DOHH2 (cell line): ENCODE measurements around the gene RCOR2.

Experiments used
- H3F3A ChIP-seq: fragments of 200-600 bp; sonication (generic), shearing (Covaris generic); 2 replicates; pipeline ENCODE4 v1.6.0; 2016; ENCODE audit warnings: antibody characterized with exemption, mild to moderate bottlenecking; ENCODE audit not compliant: control insufficient read depth, insufficient read depth
- H3K27ac ChIP-seq: fragments of 200-600 bp; sonication (generic); 2 replicates; pipeline ENCODE4 v1.5.1; 2014; ENCODE audit warnings: low read depth, mild to moderate bottlenecking, low read length, moderate library complexity
- H3K27me3 ChIP-seq: fragments of 200-600 bp; sonication (generic); 2 replicates; pipeline ENCODE4 v1.6.1; 2014; ENCODE audit warnings: mild to moderate bottlenecking, low read length, mixed read lengths; ENCODE audit not compliant: control insufficient read depth
- H3K36me3 ChIP-seq: fragments of 200-600 bp; sonication (generic); 2 replicates; pipeline ENCODE4 v1.6.1; 2014; ENCODE audit warnings: mild to moderate bottlenecking, low read length, moderate library complexity, mixed read lengths; ENCODE audit not compliant: control insufficient read depth
- H3K4me1 ChIP-seq: fragments of 200-600 bp; sonication (generic); 2 replicates; pipeline ENCODE4 v1.6.1; 2014; ENCODE audit warnings: mild to moderate bottlenecking, low read length, mixed read lengths; ENCODE audit not compliant: control insufficient read depth
- H3K4me2 ChIP-seq: fragments of 200-600 bp; sonication (generic); 2 replicates; pipeline ENCODE4 v1.6.0; 2014; ENCODE audit warnings: mild to moderate bottlenecking, low read length, moderate library complexity
- H3K4me3 ChIP-seq: fragments of 200-600 bp; sonication (generic); 2 replicates; pipeline ENCODE4 v1.5.1; 2014; ENCODE audit warnings: mild to moderate bottlenecking, low read length, mixed read lengths
- H3K79me2 ChIP-seq: fragments of 200-600 bp; sonication (generic); 2 replicates; pipeline ENCODE4 v1.6.1; 2014; ENCODE audit warnings: mild to moderate bottlenecking, low read length, mixed read lengths; ENCODE audit not compliant: control insufficient read depth
- H3K9me2 ChIP-seq: fragments of 200-600 bp; sonication (generic); replicated peaks from 2 replicates; pipeline ENCODE4 v1.6.1; 2014; ENCODE audit warnings: mild to moderate bottlenecking, low read length, mixed read lengths; ENCODE audit not compliant: control insufficient read depth
- H3K9me3 ChIP-seq: fragments of 200-600 bp; sonication (generic); 2 replicates; pipeline ENCODE4 v1.6.1; 2014; ENCODE audit warnings: antibody characterized with exemption, low read length, mixed read lengths; ENCODE audit not compliant: control insufficient read depth, insufficient read depth
- H4K20me1 ChIP-seq: fragments of 200-600 bp; sonication (generic); 2 replicates; pipeline ENCODE4 v1.6.0; 2014; ENCODE audit warnings: low read depth, mild to moderate bottlenecking, antibody characterized with exemption, low read length, moderate library complexity; ENCODE audit not compliant: control insufficient read depth, insufficient read depth
- EZH2phosphoT487 ChIP-seq: fragments of 200-600 bp; sonication (generic); IDR thresholded peaks from 2 replicates; pipeline ENCODE4 v1.6.1; 2017; ENCODE audit warnings: borderline replicate concordance, mild to moderate bottlenecking, antibody characterized with exemption, low read length, moderate library complexity, mixed read lengths
- TF ChIP-seq, protein P1 (sequence below): fragments of 200-600 bp; sonication (generic); IDR thresholded peaks from one replicate; pipeline ENCODE4 v1.5.1; 2014; ENCODE audit warnings: antibody characterized with exemption, mild to moderate bottlenecking, low read depth, low read length; ENCODE audit not compliant: poor library complexity, severe bottlenecking

The RCOR2 gene

DNA sequence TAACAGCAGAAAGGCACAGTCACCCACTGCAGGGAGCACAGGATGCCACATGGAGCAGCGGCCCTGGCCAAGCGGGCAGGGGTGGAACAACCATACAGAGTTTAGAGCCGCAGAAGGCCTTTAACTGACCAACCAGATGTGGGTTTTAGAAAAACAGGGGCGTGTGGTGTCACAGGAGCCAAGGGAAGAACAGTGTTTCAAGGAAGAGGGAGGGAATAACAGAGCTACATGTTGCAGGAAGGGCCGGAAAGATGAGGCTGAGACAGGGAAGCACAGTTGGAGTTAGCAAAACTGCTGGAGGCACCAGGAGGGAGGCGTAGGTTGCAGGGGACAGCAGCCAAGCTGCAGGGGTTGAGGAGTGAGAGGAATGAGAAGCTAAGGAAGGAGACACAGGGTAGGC, 14.1 kb upstream of the RCOR2 start:
- Histone ChIP-seq H3F3A (no peaks in the 10 kb centered on the region), H3K79me2 (no peaks in the 10 kb centered on the region), H3K4me2 (no peak overlapping the region), H4K20me1 (no peaks in the 10 kb centered on the region), H3K4me3 (no peak overlapping the region), H3K27me3 (peaks cover 8% of the 10 kb centered on the region; the same call in 1 of the 2 replicates), H3K4me1 (no peaks in the 10 kb centered on the region; the same call in 1 of the 2 replicates), H3K9me3 (no peaks in the 10 kb centered on the region), H3K27ac (no peak overlapping the region), H3K9me2 (no peaks in the 10 kb centered on the region), H3K36me3 (no peaks in the 10 kb centered on the region)
- TF ChIP-seq, protein P1, sequence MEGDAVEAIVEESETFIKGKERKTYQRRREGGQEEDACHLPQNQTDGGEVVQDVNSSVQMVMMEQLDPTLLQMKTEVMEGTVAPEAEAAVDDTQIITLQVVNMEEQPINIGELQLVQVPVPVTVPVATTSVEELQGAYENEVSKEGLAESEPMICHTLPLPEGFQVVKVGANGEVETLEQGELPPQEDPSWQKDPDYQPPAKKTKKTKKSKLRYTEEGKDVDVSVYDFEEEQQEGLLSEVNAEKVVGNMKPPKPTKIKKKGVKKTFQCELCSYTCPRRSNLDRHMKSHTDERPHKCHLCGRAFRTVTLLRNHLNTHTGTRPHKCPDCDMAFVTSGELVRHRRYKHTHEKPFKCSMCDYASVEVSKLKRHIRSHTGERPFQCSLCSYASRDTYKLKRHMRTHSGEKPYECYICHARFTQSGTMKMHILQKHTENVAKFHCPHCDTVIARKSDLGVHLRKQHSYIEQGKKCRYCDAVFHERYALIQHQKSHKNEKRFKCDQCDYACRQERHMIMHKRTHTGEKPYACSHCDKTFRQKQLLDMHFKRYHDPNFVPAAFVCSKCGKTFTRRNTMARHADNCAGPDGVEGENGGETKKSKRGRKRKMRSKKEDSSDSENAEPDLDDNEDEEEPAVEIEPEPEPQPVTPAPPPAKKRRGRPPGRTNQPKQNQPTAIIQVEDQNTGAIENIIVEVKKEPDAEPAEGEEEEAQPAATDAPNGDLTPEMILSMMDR: no peak
- TF ChIP-seq EZH2phosphoT487: no peak

DNA sequence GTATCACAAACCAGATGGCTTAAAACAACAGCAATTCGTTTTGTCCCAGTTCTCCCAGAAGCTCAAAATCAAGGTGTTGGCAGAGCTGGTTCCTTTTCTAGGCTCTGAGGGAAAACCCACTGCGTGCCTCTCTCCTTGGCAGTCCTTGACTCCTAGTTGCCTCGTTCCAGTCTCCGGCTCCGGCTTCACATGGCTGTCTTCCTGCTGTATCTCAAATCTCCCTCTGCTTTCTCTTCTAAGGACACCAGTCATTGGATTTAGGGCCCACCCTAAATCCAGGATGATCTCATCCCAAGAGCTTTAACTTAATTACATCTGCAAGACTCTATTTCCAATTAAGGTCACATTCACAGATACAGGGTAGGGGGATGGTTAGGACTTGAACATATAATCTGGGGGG, 12.7 kb upstream of the RCOR2 start:
- Histone ChIP-seq H3K79me2 (no peaks in the 10 kb centered on the region), H3F3A (no peaks in the 10 kb centered on the region), H3K9me3 (no peaks in the 10 kb centered on the region), H3K27me3 (peaks cover 11% of the 10 kb centered on the region; the same call in 1 of the 2 replicates), H3K4me3 (no peak overlapping the region), H3K9me2 (no peaks in the 10 kb centered on the region), H3K36me3 (no peaks in the 10 kb centered on the region), H3K4me1 (no peaks in the 10 kb centered on the region; the same call in 1 of the 2 replicates), H3K27ac (no peak overlapping the region), H3K4me2 (no peak overlapping the region), H4K20me1 (no peaks in the 10 kb centered on the region)
- TF ChIP-seq, protein P1: no peak
- no peak for TF ChIP-seq EZH2phosphoT487

DNA sequence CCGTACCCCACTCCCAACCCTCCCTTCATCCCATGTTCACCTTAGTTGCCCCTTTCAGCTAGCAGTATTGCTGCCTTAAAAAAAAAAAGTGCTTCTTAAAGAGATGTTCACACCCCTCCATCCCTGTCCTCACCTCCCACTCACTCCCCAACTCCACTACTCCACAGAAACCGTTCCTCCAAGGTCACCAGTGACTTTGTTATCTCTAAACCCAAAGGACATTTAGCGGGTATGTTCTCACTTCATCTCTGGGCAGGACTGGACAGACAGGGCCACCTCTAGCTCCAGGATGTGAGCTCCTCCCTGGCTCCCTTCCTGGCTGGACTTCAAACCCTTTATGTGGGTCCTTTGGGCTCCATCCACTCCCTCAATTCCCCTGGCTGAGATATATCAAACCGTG, 6.4 kb upstream of the RCOR2 start:
- peaks cover 17% of the 10 kb centered on the region for H3K4me1 ChIP-seq
- H3K4me3 ChIP-seq: no peak overlapping the region
- no peaks in the 10 kb centered on the region for H3K9me3 ChIP-seq
- H3K27ac ChIP-seq: no peak overlapping the region
- H3K9me2 ChIP-seq: no peaks in the 10 kb centered on the region
- peaks cover 2% of the 10 kb centered on the region; the same call in 1 of the 2 replicates for H3F3A ChIP-seq
- H3K27me3 ChIP-seq: peaks cover 45% of the 10 kb centered on the region
- H3K79me2 ChIP-seq: no peaks in the 10 kb centered on the region
- H4K20me1 ChIP-seq: no peaks in the 10 kb centered on the region
- TF ChIP-seq, protein P1: no peak
- no peak for TF ChIP-seq EZH2phosphoT487
- no peaks in the 10 kb centered on the region for H3K36me3 ChIP-seq
- no peak overlapping the region for H3K4me2 ChIP-seq
